HepG2 (cell line): Measurements from ENCODE around the gene DUS2. TPM values are rescaled to one million over a fixed set of nuclear protein-coding genes. Genes with fewer than 3 reads are reported as not detected.

Experiments used
- ATAC-seq: fragments of 200-7000 bp; cut with Tn5 transposase; 3 replicates; pipeline ENCODE4 v1.9.1; 2020; ENCODE audit warnings: mild to moderate bottlenecking, moderate library complexity
- BruUV-seq: library from RNA; stranded (reverse); fragments of 400-500 nt; replicated peaks from 2 replicates; lab custom pipeline; 2021; lab: Mats Ljungman, UMichigan
- CTCF ChIA-PET: fragments of 300-600 bp; formaldehyde crosslinking; extraction: SDS; loops from one replicate; lab custom pipeline; 2021; ENCODE audit warnings: low total read pairs, inconsistent platforms, low intra/inter-chr PET ratio; lab: Yijun Ruan, JAX
- POLR2A ChIA-PET: fragments of 350-600 bp; sonication (Branson Sonifier 250); formaldehyde crosslinking; loops from one replicate; lab custom pipeline; 2020; ENCODE audit warnings: antibody characterized with exemption, inconsistent platforms; lab: Yijun Ruan, JAX
- DNase-seq: peaks from one replicate; pipeline ENCODE4 v3.0.0-alpha.2; 2015; ENCODE audit warnings: low spot score
- FAIRE-seq: peaks from 3 replicates; lab custom pipeline; 2011; peaks lifted over from hg19 to GRCh38; lab: Jason Lieb, UNC
- H2AFZ ChIP-seq: one replicate; pipeline ENCODE4 v1.6.1; 2011; ENCODE audit warnings: low read length, inconsistent platforms
- H3K27ac ChIP-seq: fragments of 300-600 bp; 3 replicates; pipeline ENCODE4 v1.8.0; 2011; ENCODE audit warnings: mixed run types, mild to moderate bottlenecking, mixed read lengths, low read length, inconsistent platforms; ENCODE audit not compliant: insufficient read depth; ENCODE audit errors: extremely low read length
- H3K27me3 ChIP-seq, 2 experiments: fragments of 200-600 bp in 1 of 2; 2 replicates in 1 of 2; 3 replicates in 1 of 2; pipeline versions ENCODE4 v1.6.0 to v1.8.0; 2011; ENCODE audit warnings: low read length in 2 of 2, mild to moderate bottlenecking in 2 of 2, moderate library complexity in 2 of 2, inconsistent platforms in 1 of 2; ENCODE audit not compliant: insufficient read depth in 2 of 2, control insufficient read depth in 1 of 2
- H3K36me3 ChIP-seq, 2 experiments: fragments of 200-600 bp in 1 of 2; replicated peaks in 1 of 2; 2 replicates in 1 of 2; 3 replicates in 1 of 2; pipeline versions ENCODE4 v1.5.1 to v1.8.0; 2011; ENCODE audit warnings: low read length in 2 of 2, inconsistent platforms in 1 of 2; ENCODE audit not compliant: insufficient read depth in 2 of 2, control insufficient read depth in 1 of 2
- H3K4me1 ChIP-seq: 2 replicates; pipeline ENCODE4 v1.5.1; 2012; ENCODE audit warnings: low read length, inconsistent platforms; ENCODE audit not compliant: insufficient read depth
- H3K4me2 ChIP-seq: 2 replicates; pipeline ENCODE4 v1.6.0; 2011; ENCODE audit warnings: low read depth, low read length, inconsistent platforms
- H3K4me3 ChIP-seq, 3 experiments: fragments of 200-600 bp in 1 of 3; sonication (generic), shearing (Covaris generic) in 1 of 3; replicated peaks in 1 of 3; 2 replicates each; pipeline ENCODE4 v1.5.1; 2011 to 2016; ENCODE audit warnings: low read length in 3 of 3, inconsistent platforms in 2 of 3, low read depth in 2 of 3, mild to moderate bottlenecking in 2 of 3, control low read depth in 1 of 3, mixed read lengths in 1 of 3; ENCODE audit not compliant: insufficient read depth in 1 of 3
- H3K79me2 ChIP-seq: one replicate; pipeline ENCODE4 v1.6.1; 2011; ENCODE audit warnings: low read length, inconsistent platforms; ENCODE audit not compliant: insufficient read depth
- H3K9ac ChIP-seq: 2 replicates; pipeline ENCODE4 v1.6.0; 2011; ENCODE audit warnings: mild to moderate bottlenecking, low read depth, low read length, inconsistent platforms; ENCODE audit not compliant: insufficient read depth
- H3K9me3 ChIP-seq: 2 replicates; pipeline ENCODE4 v1.5.1; 2012; ENCODE audit warnings: mild to moderate bottlenecking, low read length
- H4K20me1 ChIP-seq: 2 replicates; pipeline ENCODE4 v1.6.0; 2011; ENCODE audit warnings: inconsistent platforms, mild to moderate bottlenecking, low read length, moderate library complexity; ENCODE audit not compliant: insufficient read depth
- CREB3 ChIP-seq: sonication (generic); formaldehyde crosslinking; IDR thresholded peaks from 2 replicates; pipeline ENCODE4 v1.5.0; 2020; ENCODE audit warnings: missing genetic modification reagents
- CREM ChIP-seq, 2 experiments: sonication (generic) in 1 of 2; formaldehyde crosslinking in 1 of 2; IDR thresholded peaks; 2 replicates each; pipeline versions ENCODE4 v1.4.0 to v1.6.1; 2016 to 2020; ENCODE audit warnings: antibody characterized with exemption in 1 of 2, mild to moderate bottlenecking in 1 of 2, missing genetic modification reagents in 1 of 2
- FOXJ3 ChIP-seq: sonication (generic); formaldehyde crosslinking; IDR thresholded peaks from 2 replicates; pipeline ENCODE4 v1.4.0; 2020; ENCODE audit warnings: missing genetic modification reagents, mild to moderate bottlenecking, borderline replicate concordance
- HCFC1 ChIP-seq: fragments of 150-350 bp; IDR thresholded peaks from 2 replicates; pipeline ENCODE4 v1.6.1; 2014; ENCODE audit warnings: low read depth, low read length
- MED8 ChIP-seq: sonication (generic); formaldehyde crosslinking; IDR thresholded peaks from 2 replicates; pipeline ENCODE4 v1.8.1; 2023; ENCODE audit warnings: mild to moderate bottlenecking, missing genetic modification reagents; ENCODE audit not compliant: insufficient replicate concordance
- NFYC ChIP-seq: IDR thresholded peaks from 2 replicates; pipeline ENCODE4 v1.6.1; 2016; ENCODE audit warnings: missing genetic modification reagents, missing compliant biosample characterization
- POLR2G ChIP-seq: fragments of 200-400 bp; formaldehyde crosslinking; IDR thresholded peaks from 2 replicates; pipeline ENCODE4 v1.6.1; 2018; ENCODE audit warnings: mild to moderate bottlenecking, low read depth, low read length, moderate library complexity
- SALL1 ChIP-seq: sonication (generic); formaldehyde crosslinking; IDR thresholded peaks from 2 replicates; pipeline ENCODE4 v1.8.0; 2022; ENCODE audit warnings: mild to moderate bottlenecking, missing genetic modification reagents
- ZNF253 ChIP-seq: sonication (generic); formaldehyde crosslinking; IDR thresholded peaks from 2 replicates; pipeline ENCODE4 v1.8.0; 2022; ENCODE audit warnings: mild to moderate bottlenecking, missing genetic modification reagents, borderline replicate concordance
- ZNF570 ChIP-seq: sonication (generic); formaldehyde crosslinking; IDR thresholded peaks from 2 replicates; pipeline ENCODE4 v1.4.0; 2020; ENCODE audit warnings: mild to moderate bottlenecking, missing genetic modification reagents, borderline replicate concordance
- ZNF768 ChIP-seq: sonication (generic); formaldehyde crosslinking; IDR thresholded peaks from 2 replicates; pipeline ENCODE4 v1.4.0; 2020; ENCODE audit warnings: missing genetic modification reagents
- WGBS: methylation state at CpG from one replicate; pipeline ENCODE4 v1.1.6; 2017; ENCODE audit warnings: low lambda C conversion rate; 5-methylcytosine and 5-hydroxymethylcytosine counted together
- in situ Hi-C: cut with HindIII; loops from 2 replicates; pipeline ENCODE4 v1.10.0; 2017; ENCODE audit warnings: low pct_unique_long_range_greater_than_20kb; ENCODE audit not compliant: extremely low pct_ligation_motif_present
- intact Hi-C: fragments of 100-400 bp; cut with micrococcal nuclease; formaldehyde crosslinking; loops from one replicate; pipeline ENCODE4 v1.10.0; 2022; ENCODE audit not compliant: unreplicated experiment
- polyA plus RNA-seq, 8 experiments: library from polyadenylated mRNA; depleted of rRNA in 3 of 8; stranded (reverse) in 7 of 8; unstranded in 1 of 8; fragments of >200 nt; fragmentation: Illumina TruSeq in 4 of 8; extraction: Trizol in 4 of 8; gene quantifications; 2 replicates each; pipeline versions ENCODE4 v1.2.1 to v1.2.3, GENCODE V29; 2011 to 2016; ENCODE audit warnings: low read depth in 4 of 8, missing spikeins in 1 of 8, mixed read lengths in 1 of 8; ENCODE audit not compliant: insufficient read depth in 1 of 8
- total RNA-seq, 5 experiments: library from RNA; depleted of rRNA; stranded (reverse); fragments of >200 nt; fragmentation: Illumina TruSeq; extraction: Trizol; gene quantifications; 2 replicates each; pipeline ENCODE4 v1.2.3, GENCODE V29; 2016; ENCODE audit warnings: low read depth in 1 of 5

DUS2 gene
- total and polyA plus RNA-seq, 2 of the 13 experiments (the other 11 are each of a cell fraction or from before 2014, with no cell fraction given) = 17.8 to 25.1 TPM

GRCh38 chr16:68094614-68094934 lies 71.5 kb downstream of the DUS2 start:
- no TSS peak for BruUV-seq
- ChIA-PET CTCF (interaction anchor here (1.2 to 2.5 kb wide), 2 partner anchors 22 to 134 kb away, joined by 3 to 12 read pairs; no protein-coding TSS in a partner anchor), POLR2A (interaction anchor here (1.1 to 2.3 kb wide), 4 partner anchors 10 to 135 kb away, joined by 3 to 24 read pairs (median 7); partner anchors contain the start of gene NFATC3)
- Histone ChIP-seq H4K20me1 (peaks cover 74% of the 10 kb centered on the region), H3K4me1 (peaks cover 90% of the 10 kb centered on the region), H3K27me3 (no peaks in the 10 kb centered on the region), H3K36me3 (peaks cover under 1% of the 10 kb centered on the region in 2 experiments; a peak in 2 of 5 replicates), H2AFZ (no peak overlapping the region), H3K9ac (no peak overlapping the region), H3K79me2 (peaks cover 99% of the 10 kb centered on the region), H3K27ac (no peak overlapping the region), H3K9me3 (no peaks in the 10 kb centered on the region), H3K4me3 (no peak overlapping the region), H3K4me2 (no peak overlapping the region)
- DNase-seq (no peak), ATAC-seq (no peak), FAIRE-seq (no peak)
- TF ChIP-seq ZNF768 (CRISPR knock-in tag) (no peak), MED8 (CRISPR knock-in tag) (no peak), CREM (IDR thresholded peaks at IDR 0.05) (no peak), CREM (CRISPR knock-in tag; IDR thresholded peaks at IDR 0.05) (no peak), POLR2G (no peak), ZNF570 (CRISPR knock-in tag) (no peak), CREB3 (CRISPR knock-in tag) (no peak), HCFC1 (no peak), NFYC (CRISPR knock-in tag) (no peak), ZNF253 (CRISPR knock-in tag) (no peak), FOXJ3 (CRISPR knock-in tag) (no peak), SALL1 (CRISPR knock-in tag) (no peak)
- intact Hi-C loops (loop anchor here (1.0 to 10.0 kb wide), 2 partner anchors 60 to 135 kb away; no protein-coding TSS in a partner anchor), in situ Hi-C loops (no loop called here)
- WGBS = over 99% methylated on average over 4 of the region's 4 CpGs
